ENCODE results near the gene XIRP2. TPM values are rescaled to one million over a fixed set of nuclear protein-coding genes. Genes with fewer than 3 reads are reported as not detected.

The XIRP2 gene
- total and polyA plus RNA-seq, 2 of the 8 experiments (the other 6 are each of a cell fraction or from before 2014, with no cell fraction given), result 0.11 TPM; not detected in 1

DNA sequence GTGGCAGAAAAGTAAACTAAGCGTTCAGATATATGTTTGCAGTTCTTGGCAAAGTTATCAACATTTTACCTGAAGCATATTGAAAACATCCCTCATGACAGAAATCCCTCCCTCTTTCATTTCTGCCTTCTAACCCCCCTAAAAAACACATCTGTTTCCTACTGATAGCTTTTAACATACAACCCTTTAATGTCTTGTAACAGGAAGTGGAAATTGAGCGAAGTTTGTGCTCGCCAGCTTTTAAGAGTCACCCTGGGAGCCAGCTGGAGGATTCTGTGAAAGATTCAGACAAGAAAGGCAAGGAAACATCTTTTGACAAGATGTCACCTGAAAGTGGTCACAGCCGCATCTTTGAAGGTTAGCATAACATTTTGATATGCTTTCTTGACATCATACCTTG lies 247.4 kb downstream of the XIRP2 start:
- no peak for FAIRE-seq
- Histone ChIP-seq H2AFZ (ENCODE audit: low read length) (no peak overlapping the region), H2BK5ac (ENCODE audit: low read depth, low read length) (no peak overlapping the region), H3K79me1 (ENCODE audit: low read depth, low read length) (no peaks in the 10 kb centered on the region), H3K23ac (ENCODE audit: insufficient read length) (no peak overlapping the region), H3K56ac (replicated peaks; ENCODE audit: insufficient read length, low read depth, low read length) (no peak overlapping the region), H3K79me2 (ENCODE audit: control insufficient read depth in 1 of 2, insufficient read depth in 2 of 2, low read length in 2 of 2) (no peaks in the 10 kb centered on the region), H4K5ac (ENCODE audit: insufficient read length, low read depth, low read length) (no peak overlapping the region), H2AK5ac (ENCODE audit: low read depth, low read length) (no peak overlapping the region), H4K8ac (ENCODE audit: extremely low read depth, insufficient read depth, low read length) (no peak overlapping the region), H3K9ac (replicated peaks in 1 of 4; ENCODE audit: extremely low read depth in 1 of 4, low read depth in 3 of 4, low read length in 3 of 4) (no peak overlapping the region), H3K36me3 (ENCODE audit: control insufficient read depth in 2 of 4, insufficient read depth in 4 of 4, low read length in 3 of 4) (no peaks in the 10 kb centered on the region), H3K9me3 (ENCODE audit: insufficient read depth in 2 of 2, low read depth in 1 of 2, low read length in 1 of 2) (no peaks in the 10 kb centered on the region), H2BK15ac (ENCODE audit: low read length) (no peak overlapping the region), H3K4me2 (ENCODE audit: insufficient read depth in 1 of 2, low read depth in 2 of 2, low read length in 2 of 2) (no peak overlapping the region), H2BK120ac (replicated peaks; ENCODE audit: low read depth, low read length) (no peak overlapping the region), H3K14ac (ENCODE audit: insufficient read length) (no peak overlapping the region), H2BK20ac (ENCODE audit: low read length) (no peak overlapping the region), H2BK12ac (ENCODE audit: low read depth, low read length) (no peak overlapping the region), H3K4me1 (replicated peaks in 1 of 4; ENCODE audit: control insufficient read depth in 3 of 4, insufficient read depth in 4 of 4, low read length in 3 of 4) (no peaks in the 10 kb centered on the region), H3K27ac (ENCODE audit: low read depth, low read length) (no peak overlapping the region), H3K18ac (ENCODE audit: extremely low read depth, low read length) (no peak overlapping the region), H3K27me3 (replicated peaks in 1 of 4; ENCODE audit: control insufficient read depth in 3 of 4, extremely low read depth in 1 of 4, insufficient read depth in 3 of 4, low read length in 3 of 4) (peaks cover 0 to 1% (median 0%) of the 10 kb centered on the region in 4 experiments; a peak in 1 of 7 replicates), H3K23me2 (ENCODE audit: low read depth, low read length) (no peaks in the 10 kb centered on the region), H3K4ac (replicated peaks; ENCODE audit: insufficient read length, low read depth, low read length) (no peak overlapping the region), H3K4me3 (ENCODE audit: extremely low read depth in 1 of 4, insufficient read depth in 2 of 4, low read depth in 3 of 4, low read length in 4 of 4) (no peak overlapping the region), H4K91ac (replicated peaks; ENCODE audit: insufficient read length, low read length) (no peak overlapping the region), H4K20me1 (replicated peaks in 1 of 2; ENCODE audit: control insufficient read depth in 1 of 2, insufficient read depth in 2 of 2, low read length in 2 of 2) (no peaks in the 10 kb centered on the region)
- WGBS, 2 experiments (ENCODE audit: extremely low coverage in 1 of 2, insufficient coverage in 1 of 2, insufficient read length in 1 of 2, insufficient replicate concordance in 2 of 2, low coverage in 1 of 2, low lambda C conversion rate in 2 of 2, missing lambda C conversion rate in 1 of 2), result 92% methylated on average over 4 of the region's 4 CpGs; no CpG with 5 or more reads in 1 of the 2 experiments
- ChIA-PET POLR2A (ENCODE audit: partially characterized antibody) (no interaction called here), CTCF (ENCODE audit: partially characterized antibody) (no interaction called here)
- TF ChIP-seq RAD21 (IDR thresholded peaks at IDR 0.05 in 1 of 2, conservative IDR thresholded peaks at IDR 0.05 in 1 of 2; ENCODE audit: low read depth in 2 of 2, low read length in 2 of 2) (no peak), TAF7 (optimal IDR thresholded peaks at IDR 0.05; ENCODE audit: borderline replicate concordance, low read depth, low read length) (no peak), BACH1 (IDR thresholded peaks at IDR 0.05; ENCODE audit: low read length) (no peak), BRCA1 (IDR thresholded peaks at IDR 0.05; ENCODE audit: low read depth, low read length) (no peak), TCF12 (IDR thresholded peaks at IDR 0.05; ENCODE audit: low read depth, low read length) (no peak), SUZ12 (IDR thresholded peaks at IDR 0.05; ENCODE audit: low read length) (no peak), YY1 (IDR thresholded peaks at IDR 0.05; ENCODE audit: low read depth, low read length) (no peak), RXRA (IDR thresholded peaks at IDR 0.05; ENCODE audit: insufficient read depth, low read depth, low read length) (no peak)
- no peak for DNase-seq (ENCODE audit: low read depth in 1 of 2, low spot score in 2 of 2)

All from H1 (cell line).